MCF 10A (cell line): Measurements from ENCODE around the gene KIF18B. TPM values are rescaled to one million over a fixed set of nuclear protein-coding genes. Genes with fewer than 3 reads are reported as not detected.

Experiments used
- BruUV-seq: library from RNA; stranded (reverse); fragments of 400-500 nt; replicated peaks from 2 replicates; lab custom pipeline; 2021; lab: Mats Ljungman, UMichigan
- CTCF ChIA-PET: fragments of 300-600 bp; sonication (Branson Sonifier 250); formaldehyde crosslinking; extraction: SDS; loops from one replicate; lab custom pipeline; 2021; ENCODE audit warnings: antibody characterized with exemption, inconsistent platforms; lab: Yijun Ruan, JAX
- POLR2A ChIA-PET: fragments of 300-600, 350-650 bp; sonication (Branson Sonifier 250); formaldehyde crosslinking; extraction: SDS; loops from one replicate; lab custom pipeline; 2020; ENCODE audit warnings: antibody characterized with exemption, inconsistent platforms; lab: Yijun Ruan, JAX
- DNase-seq: peaks from one replicate; pipeline ENCODE4 v3.0.0-alpha.2; 2018; ENCODE audit not compliant: unreplicated experiment
- H3K27ac Mint-ChIP-seq: one replicate; pipeline ENCODE4 v1.8.0; 2022; ENCODE audit warnings: mild to moderate bottlenecking, low read depth, mixed read lengths; ENCODE audit not compliant: unreplicated experiment
- H3K27me3 Mint-ChIP-seq: one replicate; pipeline ENCODE4 v1.8.0; 2022; ENCODE audit warnings: mixed read lengths; ENCODE audit not compliant: insufficient read depth, unreplicated experiment
- H3K36me3 Mint-ChIP-seq: one replicate; pipeline ENCODE4 v1.8.0; 2022; ENCODE audit warnings: mild to moderate bottlenecking, moderate library complexity, mixed read lengths; ENCODE audit not compliant: insufficient read depth, unreplicated experiment
- H3K4me1 Mint-ChIP-seq: one replicate; pipeline ENCODE4 v1.8.0; 2022; ENCODE audit warnings: mixed read lengths; ENCODE audit not compliant: insufficient read depth, unreplicated experiment
- H3K4me3 Mint-ChIP-seq: one replicate; pipeline ENCODE4 v1.8.0; 2022; ENCODE audit warnings: mild to moderate bottlenecking, moderate library complexity, mixed read lengths; ENCODE audit not compliant: unreplicated experiment
- H3K9me3 Mint-ChIP-seq: one replicate; pipeline ENCODE4 v1.8.0; 2022; ENCODE audit warnings: mixed read lengths; ENCODE audit not compliant: unreplicated experiment
- CTCF ChIP-seq: fragments of 200-600 bp; IDR thresholded peaks from one replicate; pipeline ENCODE4 v1.8.0; 2022; ENCODE audit warnings: antibody characterized with exemption, mild to moderate bottlenecking; ENCODE audit not compliant: unreplicated experiment
- intact Hi-C: fragments of 100-400 bp; cut with micrococcal nuclease; formaldehyde crosslinking; loops from 2 replicates; pipeline ENCODE4 v1.14.1; 2022
- total RNA-seq: library from RNA; stranded (reverse); gene quantifications from 2 replicates; pipeline ENCODE4 v1.2.3, GENCODE V29; 2022

Gene KIF18B
- total RNA-seq, 1 experiment from 2014 or later: 17.5 TPM

- Mint-ChIP-seq H3K36me3 (peaks cover 55% of the 10 kb centered on the region), H3K4me1 (no peaks in the 10 kb centered on the region), H3K4me3 (no peak overlapping the region), H3K9me3 (no peaks in the 10 kb centered on the region), H3K27ac (no peak overlapping the region), H3K27me3 (no peaks in the 10 kb centered on the region)
- ChIA-PET POLR2A (no interaction called here), CTCF (no interaction called here)
- no peak for TF ChIP-seq CTCF
- intact Hi-C loops: no loop called here
- no peak for DNase-seq
- no TSS peak for BruUV-seq
Observed at GRCh38 chr17:44887016-44887415, 60.6 kb downstream of the KIF18B start.

GRCh38 chr17:44884941-44885340 lies 62.6 kb downstream of the KIF18B start:
- peaks cover 67% of the 10 kb centered on the region for H3K36me3 Mint-ChIP-seq
- CTCF ChIA-PET: interaction anchor here (0.6 to 1.1 kb wide), 3 partner anchors 11 to 105 kb away, joined by 3 to 5 read pairs (median 3); no protein-coding TSS in a partner anchor
- BruUV-seq: no TSS peak

GRCh38 chr17:44881145-44881544 lies 66.4 kb downstream of the KIF18B start:
- CTCF ChIA-PET: interaction anchor here (0.7 to 1.9 kb wide), 9 partner anchors 11 to 106 kb away, joined by 3 to 12 read pairs (median 3); no protein-coding TSS in a partner anchor
- BruUV-seq: no TSS peak
- no peaks in the 10 kb centered on the region for H3K9me3 Mint-ChIP-seq
- no peak overlapping the region for H3K27ac Mint-ChIP-seq
- H3K4me3 Mint-ChIP-seq: no peak overlapping the region
- no peaks in the 10 kb centered on the region for H3K27me3 Mint-ChIP-seq
- H3K4me1 Mint-ChIP-seq: no peaks in the 10 kb centered on the region
- TF ChIP-seq CTCF: no peak
- intact Hi-C loops: no loop called here
- POLR2A ChIA-PET: interaction anchor here (0.6 to 1.7 kb wide), 4 partner anchors 18 to 453 kb away, joined by 3 to 6 read pairs (median 4); partner anchors contain the start of gene EFTUD2
- H3K36me3 Mint-ChIP-seq: peaks cover 88% of the 10 kb centered on the region
- DNase-seq: no peak

More at GRCh38 chr17:44884941-44885340, 62.6 kb downstream of the KIF18B start:
- no peak overlapping the region for H3K4me3 Mint-ChIP-seq
- H3K27me3 Mint-ChIP-seq: no peaks in the 10 kb centered on the region
- H3K27ac Mint-ChIP-seq: no peak overlapping the region
- H3K9me3 Mint-ChIP-seq: no peaks in the 10 kb centered on the region
- TF ChIP-seq CTCF: no peak
- H3K4me1 Mint-ChIP-seq: no peaks in the 10 kb centered on the region
- POLR2A ChIA-PET: interaction anchor here (1.2 to 1.7 kb wide), 2 partner anchors 10 to 13 kb away, joined by 4 read pairs; no protein-coding TSS in a partner anchor
- no peak for DNase-seq
- intact Hi-C loops: no loop called here

- BruUV-seq: no TSS peak
- Mint-ChIP-seq H3K9me3 (no peaks in the 10 kb centered on the region), H3K4me1 (no peaks in the 10 kb centered on the region), H3K27ac (peak overlapping the region; percentile 16), H3K4me3 (no peak overlapping the region), H3K36me3 (peaks cover 88% of the 10 kb centered on the region), H3K27me3 (no peaks in the 10 kb centered on the region)
- intact Hi-C loops: no loop called here
- POLR2A ChIA-PET: no interaction called here
- no peak for TF ChIP-seq CTCF
- CTCF ChIA-PET: interaction anchor here (1.3 to 4.1 kb wide), 6 partner anchors 12 to 109 kb away, joined by 3 to 48 read pairs (median 17); no protein-coding TSS in a partner anchor
- DNase-seq: no peak
Observed at GRCh38 chr17:44880062-44880461, 67.5 kb downstream of the KIF18B start.
